Lung (tissue), 12 donors: Measurements from ENCODE around the gene FCMR. TPM values are rescaled to one million over a fixed set of nuclear protein-coding genes. Genes with fewer than 3 reads are reported as not detected.

ENCODE experiments used
- ATAC-seq: fragments of 200-7000 bp; cut with Tn5 transposase; one replicate; pipeline ENCODE4 v1.9.1; 2020; ENCODE audit warnings: moderate number of reproducible peaks; ENCODE audit not compliant: insufficient read depth, low FRiP score
- DNase-seq, 3 donors: peaks; one replicate each; pipeline ENCODE4 v3.0.0-alpha.2; 2013 to 2017
- H3K27ac ChIP-seq, 2 donors: one replicate each; pipeline ENCODE4 v1.5.1; 2013; ENCODE audit warnings: mild to moderate bottlenecking in 2 of 2, moderate library complexity in 2 of 2, control low read depth in 1 of 2, inconsistent platforms in 1 of 2, low read depth in 1 of 2, low read length in 1 of 2
- H3K27me3 ChIP-seq, 3 donors: one replicate each; pipeline ENCODE4 v1.5.1; 2013; ENCODE audit warnings: low read length in 2 of 3; ENCODE audit not compliant: control insufficient read depth in 3 of 3, insufficient read depth in 3 of 3
- H3K36me3 ChIP-seq, 4 donors: one replicate each; pipeline ENCODE4 v1.5.1; 2013; ENCODE audit warnings: low read length in 4 of 4, mild to moderate bottlenecking in 1 of 4, moderate library complexity in 1 of 4; ENCODE audit not compliant: control insufficient read depth in 4 of 4, insufficient read depth in 4 of 4
- H3K4me1 ChIP-seq, 5 donors: one replicate each; pipeline ENCODE4 v1.5.1; 2013; ENCODE audit warnings: low read length in 5 of 5, mild to moderate bottlenecking in 2 of 5, moderate library complexity in 1 of 5; ENCODE audit not compliant: control insufficient read depth in 5 of 5, insufficient read depth in 5 of 5
- H3K4me3 ChIP-seq: one replicate; pipeline ENCODE4 v1.5.1; 2013; ENCODE audit warnings: mild to moderate bottlenecking, control low read depth, moderate library complexity
- H3K9ac ChIP-seq, 2 donors: one replicate each; pipeline ENCODE4 v1.5.1; 2013; ENCODE audit warnings: low read length in 2 of 2, control low read depth in 1 of 2; ENCODE audit not compliant: insufficient read depth in 1 of 2
- H3K9me3 ChIP-seq, 4 donors: one replicate each; pipeline ENCODE4 v1.5.1; 2013; ENCODE audit warnings: low read length in 3 of 4, mild to moderate bottlenecking in 1 of 4, moderate library complexity in 1 of 4; ENCODE audit not compliant: control insufficient read depth in 4 of 4, insufficient read depth in 3 of 4
- WGBS, 2 donors: extraction: QIAGEN DNeasy Blood & Tissue Kit; methylation state at CpG; one replicate each; pipeline ENCODE4 v1.1.7; 2013; 5-methylcytosine and 5-hydroxymethylcytosine counted together
- polyA plus RNA-seq, 2 donors: library from polyadenylated mRNA; stranded (reverse); fragments of 200-250 nt; gene quantifications; one replicate each; pipeline ENCODE4 v1.2.1, GENCODE V29; 2013
- total RNA-seq, 2 donors: library from RNA; depleted of rRNA in 1 of 2; stranded (reverse); fragments of >200 nt in 1 of 2; gene quantifications; one replicate each; pipeline ENCODE4 v1.2.1, GENCODE V29; 2014 to 2021
- TF ChIP-seq, protein P1 (sequence below): IDR thresholded peaks from 2 replicates; pipeline ENCODE4 v1.5.1; 2012; ENCODE audit warnings: mild to moderate bottlenecking; ENCODE audit errors: control extremely low read depth, extremely low read depth
- donor health status: control.
- donor health status: control.
- donor health status: Bipolar disorder and iron deficiency.
- donor health status: healthy.
- donor health status: DM: yes; HTN: yes; CAD: no.

Gene FCMR
- total and polyA plus RNA-seq, 4 donors: 3.6 to 13.3 (median 9.5) TPM

GRCh38 chr1:206893380-206893779, 28.4 kb downstream of the FCMR start:
- Histone ChIP-seq H3K9ac (no peak overlapping the region), H3K9me3 (no peaks in the 10 kb centered on the region), H3K4me1 (peaks cover 0 to 15% (median 4%) of the 10 kb centered on the region in 5 donors), H3K4me3 (no peak overlapping the region), H3K36me3 (no peaks in the 10 kb centered on the region), H3K27me3 (peaks cover 0 to 2% (median 0%) of the 10 kb centered on the region in 3 donors), H3K27ac (no peak overlapping the region)
- TF ChIP-seq, protein P1, sequence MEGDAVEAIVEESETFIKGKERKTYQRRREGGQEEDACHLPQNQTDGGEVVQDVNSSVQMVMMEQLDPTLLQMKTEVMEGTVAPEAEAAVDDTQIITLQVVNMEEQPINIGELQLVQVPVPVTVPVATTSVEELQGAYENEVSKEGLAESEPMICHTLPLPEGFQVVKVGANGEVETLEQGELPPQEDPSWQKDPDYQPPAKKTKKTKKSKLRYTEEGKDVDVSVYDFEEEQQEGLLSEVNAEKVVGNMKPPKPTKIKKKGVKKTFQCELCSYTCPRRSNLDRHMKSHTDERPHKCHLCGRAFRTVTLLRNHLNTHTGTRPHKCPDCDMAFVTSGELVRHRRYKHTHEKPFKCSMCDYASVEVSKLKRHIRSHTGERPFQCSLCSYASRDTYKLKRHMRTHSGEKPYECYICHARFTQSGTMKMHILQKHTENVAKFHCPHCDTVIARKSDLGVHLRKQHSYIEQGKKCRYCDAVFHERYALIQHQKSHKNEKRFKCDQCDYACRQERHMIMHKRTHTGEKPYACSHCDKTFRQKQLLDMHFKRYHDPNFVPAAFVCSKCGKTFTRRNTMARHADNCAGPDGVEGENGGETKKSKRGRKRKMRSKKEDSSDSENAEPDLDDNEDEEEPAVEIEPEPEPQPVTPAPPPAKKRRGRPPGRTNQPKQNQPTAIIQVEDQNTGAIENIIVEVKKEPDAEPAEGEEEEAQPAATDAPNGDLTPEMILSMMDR: no peak
- ATAC-seq (no peak), DNase-seq (no peak)
- 77 to 82% methylated on average over 2 of the region's 2 CpGs for whole genome bisulfite sequencing, 2 donors

- TF ChIP-seq, protein P1: no peak
- Histone ChIP-seq H3K36me3 (no peaks in the 10 kb centered on the region), H3K9me3 (no peaks in the 10 kb centered on the region), H3K4me3 (no peak overlapping the region), H3K27me3 (peaks cover 0 to 2% (median 0%) of the 10 kb centered on the region in 3 donors), H3K4me1 (peaks cover 0 to 15% (median 4%) of the 10 kb centered on the region in 5 donors), H3K27ac (no peak overlapping the region), H3K9ac (no peak overlapping the region)
- ATAC-seq (no peak), DNase-seq (no peak)
- WGBS, 2 donors: 64 to 76% methylated on average over 3 of the region's 3 CpGs
Measured at GRCh38 chr1:206892351-206892984, 29.3 kb downstream of the FCMR start.

DNA sequence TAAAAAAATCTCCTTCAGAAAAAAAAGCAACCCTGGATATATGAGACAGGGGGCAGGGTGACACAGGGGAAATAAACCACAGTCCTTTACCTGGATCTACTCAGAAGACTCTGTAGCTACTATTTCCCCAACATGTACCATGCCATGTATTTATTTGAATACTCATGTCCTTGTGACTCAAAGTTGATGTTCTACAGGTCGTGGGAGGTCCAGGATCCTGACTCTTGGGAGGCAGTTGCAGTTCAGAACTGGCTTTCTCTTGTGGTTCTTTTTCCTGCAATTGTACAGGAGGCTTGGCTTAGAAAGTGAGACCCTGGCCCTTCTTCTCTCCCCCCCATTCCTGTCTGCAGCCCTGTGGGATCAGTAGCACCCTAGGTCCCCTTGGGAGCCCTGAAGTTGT, 30.3 kb downstream of the FCMR start:
- H3K27ac ChIP-seq: no peak overlapping the region
- H3K27me3 ChIP-seq: peaks cover 0 to 2% (median 0%) of the 10 kb centered on the region in 3 donors
- DNase-seq (no peak), ATAC-seq (no peak)
- H3K4me3 ChIP-seq: no peak overlapping the region
- peaks cover 0 to 13% (median 4%) of the 10 kb centered on the region in 5 donors for H3K4me1 ChIP-seq
- H3K36me3 ChIP-seq: no peaks in the 10 kb centered on the region
- H3K9ac ChIP-seq: no peak overlapping the region
- 62 to 93% methylated on average over 1 of the region's 1 CpG for WGBS, 2 donors
- H3K9me3 ChIP-seq: no peaks in the 10 kb centered on the region
- TF ChIP-seq, protein P1: no peak
